Fibroblast of lung (primary cell): ENCODE results near the gene SLC44A5. TPM values are rescaled to one million over a fixed set of nuclear protein-coding genes. Genes with fewer than 3 reads are reported as not detected.

Experiments used
- DNase-seq, 2 donors: peaks; one replicate each; pipeline versions ENCODE4 v3.0.0 to v3.0.0-alpha.2; 2010; ENCODE audit warnings: low read depth in 2 of 2
- H2AFZ ChIP-seq: 2 replicates; pipeline ENCODE4 v1.5.1; 2012; ENCODE audit warnings: low read length, control low read depth, inconsistent platforms
- H3K27ac ChIP-seq: 2 replicates; pipeline ENCODE4 v1.5.1; 2011; ENCODE audit warnings: low read length, control low read depth; ENCODE audit not compliant: insufficient read depth
- H3K27me3 ChIP-seq: 2 replicates; pipeline ENCODE4 v1.5.1; 2011; ENCODE audit warnings: mild to moderate bottlenecking, low read length; ENCODE audit not compliant: control insufficient read depth, insufficient read depth
- H3K36me3 ChIP-seq: 2 replicates; pipeline ENCODE4 v1.5.1; 2011; ENCODE audit warnings: low read length; ENCODE audit not compliant: control insufficient read depth, insufficient read depth
- H3K4me1 ChIP-seq: 2 replicates; pipeline ENCODE4 v1.5.1; 2011; ENCODE audit warnings: low read length; ENCODE audit not compliant: control insufficient read depth, insufficient read depth; ENCODE audit errors: extremely low read depth
- H3K4me2 ChIP-seq: 2 replicates; pipeline ENCODE4 v1.5.1; 2011; ENCODE audit warnings: low read length, control low read depth; ENCODE audit not compliant: insufficient read depth; ENCODE audit errors: extremely low read depth
- H3K4me3 ChIP-seq, 4 experiments: fragments of 200-600 bp in 1 of 4; sonication (generic) in 1 of 4; replicated peaks in 1 of 4; 2 replicates each; pipeline ENCODE4 v1.5.1; 2011 to 2016; ENCODE audit warnings: low read length in 4 of 4, low read depth in 3 of 4, mild to moderate bottlenecking in 3 of 4, control low read depth in 2 of 4, inconsistent platforms in 1 of 4, mixed read lengths in 1 of 4; ENCODE audit not compliant: insufficient read depth in 1 of 4; ENCODE audit errors: control extremely low read depth in 1 of 4
- H3K79me2 ChIP-seq: 2 replicates; pipeline ENCODE4 v1.5.1; 2012; ENCODE audit warnings: mild to moderate bottlenecking, low read length, inconsistent platforms; ENCODE audit not compliant: control insufficient read depth, insufficient read depth
- H3K9ac ChIP-seq: 2 replicates; pipeline ENCODE4 v1.5.1; 2011; ENCODE audit warnings: mild to moderate bottlenecking, low read length, control low read depth; ENCODE audit not compliant: insufficient read depth
- H3K9me3 ChIP-seq: 2 replicates; pipeline ENCODE4 v1.5.1; 2012; ENCODE audit warnings: low read depth, low read length; ENCODE audit not compliant: control insufficient read depth, insufficient read depth
- H4K20me1 ChIP-seq: 2 replicates; pipeline ENCODE4 v1.5.1; 2011; ENCODE audit warnings: low read length; ENCODE audit not compliant: control insufficient read depth, insufficient read depth; ENCODE audit errors: extremely low read depth
- EZH2 ChIP-seq: IDR thresholded peaks from 2 replicates; pipeline ENCODE4 v1.5.1; 2012; ENCODE audit warnings: low read length, control low read depth, mild to moderate bottlenecking; ENCODE audit errors: missing control alignments
- polyA plus RNA-seq, 2 donors: library from polyadenylated mRNA; depleted of rRNA in 1 of 2; stranded (reverse) in 1 of 2; unstranded in 1 of 2; fragments of >200 nt; gene quantifications; 2 replicates each; pipeline ENCODE4 v1.2.1, GENCODE V29; 2011 to 2012; ENCODE audit warnings: missing spikeins in 1 of 2
- total RNA-seq: library from RNA; depleted of rRNA; stranded (reverse); fragments of >200 nt; gene quantifications from 2 replicates; pipeline ENCODE4 v1.2.1, GENCODE V29; 2014
- TF ChIP-seq, protein P1 (sequence below), 2 donors: IDR thresholded peaks in 1 of 2; conservative IDR thresholded peaks in 1 of 2; 1 replicate in 1 of 2; 2 replicates in 1 of 2; pipeline ENCODE4 v1.5.1; 2011 to 2012; ENCODE audit warnings: low read length in 2 of 2, control low read depth in 1 of 2, inconsistent platforms in 1 of 2, low read depth in 1 of 2, mild to moderate bottlenecking in 1 of 2

The SLC44A5 gene
- total and polyA plus RNA-seq, 2 donors (not counting 1 experiment from before 2014, with no cell fraction given), result under 0.01 to 0.03 TPM

DNA sequence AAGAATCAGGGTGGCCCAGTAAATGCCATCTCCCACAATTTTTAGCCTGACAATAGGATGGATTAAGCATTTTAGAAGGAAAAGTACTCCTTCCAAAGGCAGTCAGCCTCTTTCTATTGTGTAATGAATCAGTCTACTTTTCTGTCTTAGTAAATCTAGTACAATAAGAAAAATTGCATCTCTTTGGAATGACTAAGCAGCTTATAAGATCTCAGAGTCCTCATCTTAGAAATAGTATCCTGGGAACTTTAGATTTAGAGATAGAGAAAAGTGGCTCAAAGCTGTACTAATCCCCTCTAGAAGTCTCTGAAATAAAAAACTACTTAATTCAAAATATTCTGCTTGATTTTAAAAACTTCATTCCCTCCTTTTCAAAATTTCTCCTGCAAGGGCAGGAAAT lies 81.4 kb downstream of the SLC44A5 start:
- no peaks in the 10 kb centered on the region for H3K79me2 ChIP-seq
- H3K36me3 ChIP-seq, result no peaks in the 10 kb centered on the region
- no peaks in the 10 kb centered on the region for H4K20me1 ChIP-seq
- H3K4me1 ChIP-seq, result no peaks in the 10 kb centered on the region
- no peak overlapping the region for H3K27ac ChIP-seq
- H3K9me3 ChIP-seq, result no peaks in the 10 kb centered on the region
- no peak overlapping the region for H3K4me3 ChIP-seq
- H3K9ac ChIP-seq, result no peak overlapping the region
- H2AFZ ChIP-seq, result no peak overlapping the region
- TF ChIP-seq, protein P1, sequence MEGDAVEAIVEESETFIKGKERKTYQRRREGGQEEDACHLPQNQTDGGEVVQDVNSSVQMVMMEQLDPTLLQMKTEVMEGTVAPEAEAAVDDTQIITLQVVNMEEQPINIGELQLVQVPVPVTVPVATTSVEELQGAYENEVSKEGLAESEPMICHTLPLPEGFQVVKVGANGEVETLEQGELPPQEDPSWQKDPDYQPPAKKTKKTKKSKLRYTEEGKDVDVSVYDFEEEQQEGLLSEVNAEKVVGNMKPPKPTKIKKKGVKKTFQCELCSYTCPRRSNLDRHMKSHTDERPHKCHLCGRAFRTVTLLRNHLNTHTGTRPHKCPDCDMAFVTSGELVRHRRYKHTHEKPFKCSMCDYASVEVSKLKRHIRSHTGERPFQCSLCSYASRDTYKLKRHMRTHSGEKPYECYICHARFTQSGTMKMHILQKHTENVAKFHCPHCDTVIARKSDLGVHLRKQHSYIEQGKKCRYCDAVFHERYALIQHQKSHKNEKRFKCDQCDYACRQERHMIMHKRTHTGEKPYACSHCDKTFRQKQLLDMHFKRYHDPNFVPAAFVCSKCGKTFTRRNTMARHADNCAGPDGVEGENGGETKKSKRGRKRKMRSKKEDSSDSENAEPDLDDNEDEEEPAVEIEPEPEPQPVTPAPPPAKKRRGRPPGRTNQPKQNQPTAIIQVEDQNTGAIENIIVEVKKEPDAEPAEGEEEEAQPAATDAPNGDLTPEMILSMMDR (conservative IDR thresholded peaks at IDR 0.05 in 1 of 2, IDR thresholded peaks at IDR 0.05 in 1 of 2; ENCODE audit: low read depth in 1 of 2, low read length in 2 of 2), result no peak
- TF ChIP-seq EZH2, result no peak
- no peaks in the 10 kb centered on the region for H3K27me3 ChIP-seq
- no peak overlapping the region for H3K4me2 ChIP-seq
- peak in 1 of 2 donors; percentile 80 for DNase-seq

DNA sequence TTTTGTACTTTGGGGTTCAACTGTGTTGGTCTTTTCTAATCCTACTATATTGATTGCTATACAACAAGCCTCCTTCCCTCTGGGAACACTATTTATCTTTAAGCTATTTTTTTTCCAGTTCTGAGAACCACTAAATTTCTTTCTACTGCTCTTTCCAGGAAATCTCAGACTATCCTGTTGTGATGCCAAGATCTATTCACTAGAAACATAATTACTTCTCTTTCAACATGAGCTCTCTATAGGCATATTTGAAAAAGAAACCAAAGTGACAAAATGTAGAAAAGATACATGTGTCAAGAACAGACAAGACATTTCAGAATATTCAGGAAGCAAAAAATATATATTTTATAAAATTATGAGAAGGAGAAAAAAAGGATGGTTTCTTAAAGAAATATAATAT lies 82.9 kb downstream of the SLC44A5 start:
- no peak overlapping the region for H3K4me2 ChIP-seq
- no peaks in the 10 kb centered on the region for H3K27me3 ChIP-seq
- no peak for TF ChIP-seq EZH2
- TF ChIP-seq, protein P1 (conservative IDR thresholded peaks at IDR 0.05 in 1 of 2, IDR thresholded peaks at IDR 0.05 in 1 of 2; ENCODE audit: low read depth in 1 of 2, low read length in 2 of 2), result no peak
- H3K79me2 ChIP-seq, result no peaks in the 10 kb centered on the region
- H3K9ac ChIP-seq, result no peak overlapping the region
- no peak overlapping the region for H3K27ac ChIP-seq
- no peak overlapping the region for H3K4me3 ChIP-seq
- no peaks in the 10 kb centered on the region for H3K36me3 ChIP-seq
- no peaks in the 10 kb centered on the region for H3K9me3 ChIP-seq
- DNase-seq, result no peak
- no peaks in the 10 kb centered on the region for H3K4me1 ChIP-seq
- no peaks in the 10 kb centered on the region for H4K20me1 ChIP-seq
- H2AFZ ChIP-seq, result no peak overlapping the region

DNA sequence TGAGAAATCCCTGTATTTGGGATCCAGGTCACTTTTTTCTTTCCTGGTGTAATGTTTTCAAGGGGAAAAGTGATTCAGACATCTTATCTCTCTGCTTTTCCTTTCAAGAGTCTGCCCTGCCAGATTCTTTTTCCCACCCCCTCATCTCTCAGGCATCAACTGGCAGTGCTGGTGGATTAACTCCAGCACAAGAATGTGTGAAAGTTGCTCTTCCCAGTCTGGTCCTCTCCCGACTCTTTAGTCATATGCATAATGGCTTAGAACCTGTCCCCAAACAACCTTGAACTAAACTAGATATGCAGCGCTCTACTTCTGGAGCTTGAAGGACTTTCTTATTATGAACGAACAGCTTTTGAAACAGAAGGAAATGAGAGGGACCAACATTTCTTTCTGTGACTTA lies 88.5 kb downstream of the SLC44A5 start:
- H3K9me3 ChIP-seq, result no peaks in the 10 kb centered on the region
- no peaks in the 10 kb centered on the region for H3K27me3 ChIP-seq
- H3K4me1 ChIP-seq, result no peaks in the 10 kb centered on the region
- H3K27ac ChIP-seq, result no peak overlapping the region
- peak in 1 of 2 donors; percentile 93 for DNase-seq
- TF ChIP-seq, protein P1 (conservative IDR thresholded peaks at IDR 0.05 in 1 of 2, IDR thresholded peaks at IDR 0.05 in 1 of 2; ENCODE audit: low read depth in 1 of 2, low read length in 2 of 2), result no peak
- no peak for TF ChIP-seq EZH2
- no peak overlapping the region for H2AFZ ChIP-seq
- H3K4me3 ChIP-seq, result no peak overlapping the region
- H3K9ac ChIP-seq, result no peak overlapping the region
- no peaks in the 10 kb centered on the region for H3K79me2 ChIP-seq
- H4K20me1 ChIP-seq, result no peaks in the 10 kb centered on the region
- no peaks in the 10 kb centered on the region for H3K36me3 ChIP-seq
- no peak overlapping the region for H3K4me2 ChIP-seq
